CD4-positive, alpha-beta T cell treated with Interferon gamma for 1 hour (primary cell): ENCODE measurements around the gene HOMER3.
A peak's percentile ranks its signal among the peaks of the same experiment; 100 is the strongest.

Experiments used
- DNase-seq: peaks from one replicate; pipeline ENCODE4 v3.0.0-alpha.2; 2020

Gene HOMER3

GRCh38 chr19:18900700-18901481, 40.1 kb downstream of the HOMER3 start:
- no peak for DNase-seq

GRCh38 chr19:18899624-18900560, 41.1 kb downstream of the HOMER3 start:
- no peak for DNase-seq

- no peak for DNase-seq
These were observed 42.2 kb downstream of the HOMER3 start for GRCh38 chr19:18898607-18899408.

GRCh38 chr19:18898081-18898606, 42.9 kb downstream of the HOMER3 start:
- DNase-seq, result no peak

GRCh38 chr19:18897094-18898029, 43.7 kb downstream of the HOMER3 start:
- DNase-seq, result no peak

- DNase-seq, result no peak
These were observed 44.6 kb downstream of the HOMER3 start for GRCh38 chr19:18896421-18896841.

- no peak for DNase-seq
These were observed 45.1 kb downstream of the HOMER3 start, which contains the start of gene CERS1 for GRCh38 chr19:18895824-18896341. Gene CERS1, minus strand, starts transcription at chr19:18896158. Its CDS starts 86 bp downstream, at chr19:18896072.

GRCh38 chr19:18895038-18895823, 45.8 kb downstream of the HOMER3 start:
- DNase-seq, result no peak

- no peak for DNase-seq
These were observed 46.6 kb downstream of the HOMER3 start for GRCh38 chr19:18894254-18895037.

GRCh38 chr19:18893587-18894253, 47.3 kb downstream of the HOMER3 start:
- no peak for DNase-seq

GRCh38 chr19:18889949-18890745, 50.9 kb downstream of the HOMER3 start:
- no peak for DNase-seq

GRCh38 chr19:18886972-18887371, 54.0 kb downstream of the HOMER3 start:
- no peak for DNase-seq

- DNase-seq, result no peak
These were observed 57.3 kb downstream of the HOMER3 start for GRCh38 chr19:18883526-18884304.

- no peak for DNase-seq
These were observed 59.5 kb downstream of the HOMER3 start for GRCh38 chr19:18881491-18881890.

- DNase-seq, result peak; percentile 28
These were observed 61.2 kb downstream of the HOMER3 start for GRCh38 chr19:18879579-18880373.
